ENCODE data around the gene LETM1.
A peak's percentile ranks its signal among the peaks of the same experiment; 100 is the strongest.

LETM1 gene

DNA sequence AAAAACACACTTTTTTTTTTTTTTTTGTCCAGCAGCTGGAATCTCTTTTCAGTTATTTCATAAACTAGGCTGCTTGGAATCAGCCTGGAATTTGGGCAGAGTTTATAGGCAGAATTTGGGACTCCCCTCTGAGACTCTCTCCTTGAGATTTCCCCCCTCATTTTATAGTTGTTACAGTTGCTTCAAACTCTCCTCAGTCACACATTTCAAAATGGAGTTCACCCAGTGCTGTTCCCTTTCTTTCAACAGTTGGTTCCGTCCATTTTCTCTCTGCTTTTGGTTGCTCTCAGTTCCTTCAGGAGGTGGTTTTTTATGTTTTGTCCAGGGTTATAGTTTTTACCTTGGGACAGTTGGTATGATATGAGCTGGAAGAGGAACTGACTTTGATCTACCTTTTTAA is 42.7 kb upstream of the LETM1 start:
- no peak overlapping the region for H3K4me2 ChIP-seq (ENCODE audit: insufficient read depth, low read length, poor library complexity, severe bottlenecking)
- H3K9me3 ChIP-seq (replicated peaks in 1 of 2; ENCODE audit: control insufficient read depth in 2 of 2, insufficient read depth in 1 of 2, low read depth in 1 of 2, low read length in 2 of 2): peaks cover 2 to 5% of the 10 kb centered on the region in 2 donors
- peaks cover 23 to 74% of the 10 kb centered on the region in 2 donors for H3K36me3 ChIP-seq (replicated peaks in 1 of 2; ENCODE audit: control insufficient read depth in 2 of 2, insufficient read depth in 2 of 2, low read length in 2 of 2)
- peaks cover 0 to 2% of the 10 kb centered on the region in 2 donors for H3K4me1 ChIP-seq (ENCODE audit: control insufficient read depth in 2 of 2, insufficient read depth in 1 of 2, low read depth in 1 of 2, low read length in 2 of 2)
- H2BK5ac ChIP-seq (ENCODE audit: low read length): no peak overlapping the region
- peaks cover 20% of the 10 kb centered on the region for H3K79me1 ChIP-seq (ENCODE audit: low read depth, low read length)
- H3K4me3 ChIP-seq (ENCODE audit: low read length in 2 of 2): no peak overlapping the region
- H2BK12ac ChIP-seq (ENCODE audit: low read length): no peak overlapping the region
- no peak overlapping the region for H4K8ac ChIP-seq (ENCODE audit: low read depth, low read length)
- H2BK120ac ChIP-seq (ENCODE audit: low read depth, low read length): no peak overlapping the region
- no peak overlapping the region for H3K9ac ChIP-seq (ENCODE audit: low read depth, low read length, poor library complexity)
- peak overlapping the region; percentile 50 for H3K27ac ChIP-seq (replicated peaks; ENCODE audit: low read length)
- no peak overlapping the region for H2AK5ac ChIP-seq (ENCODE audit: low read depth, low read length)
- no peak overlapping the region for H3K18ac ChIP-seq (ENCODE audit: low read length)
- H3K14ac ChIP-seq (ENCODE audit: low read length): no peak overlapping the region
- WGBS, 2 donors (ENCODE audit: extremely low coverage in 2 of 2, insufficient read length in 2 of 2, insufficient replicate concordance in 1 of 2): no CpG with 5 or more reads among the region's 1 CpG
- no peak overlapping the region for H4K91ac ChIP-seq (ENCODE audit: low read depth, low read length, poor library complexity)
- H3K4ac ChIP-seq (ENCODE audit: low read length): no peak overlapping the region
- no peaks in the 10 kb centered on the region for H3K27me3 ChIP-seq (ENCODE audit: control insufficient read depth in 3 of 3, insufficient read depth in 3 of 3, low read depth in 1 of 3, low read length in 3 of 3)
- H2AFZ ChIP-seq (ENCODE audit: low read length): no peak overlapping the region
- H2BK15ac ChIP-seq (ENCODE audit: low read length): no peak overlapping the region
- DNase-seq (ENCODE audit: low spot score): no peak
- no peak overlapping the region for H3K23ac ChIP-seq (ENCODE audit: low read depth, low read length, poor library complexity)

DNA sequence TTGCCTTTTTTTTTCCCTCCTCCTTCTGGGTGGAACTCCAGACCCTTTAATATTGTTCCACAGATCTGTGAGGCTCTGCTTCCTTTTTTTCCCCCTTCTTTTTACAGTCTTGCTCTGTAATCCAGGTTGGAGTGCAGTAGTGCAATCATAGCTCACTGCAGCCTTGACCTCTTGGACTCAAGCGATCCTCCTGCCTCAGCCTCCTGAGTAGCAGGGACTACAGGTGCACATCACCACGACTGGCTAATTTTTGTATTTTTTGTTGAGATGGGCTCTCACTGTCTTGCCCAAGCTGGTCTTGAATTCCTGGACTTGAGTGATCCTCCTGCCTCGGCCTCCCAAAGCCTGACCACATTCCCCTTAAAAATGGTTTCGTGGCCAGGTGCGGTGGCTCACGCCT is 42.1 kb upstream of the LETM1 start:
- Histone ChIP-seq H2BK15ac (ENCODE audit: low read length) (no peak overlapping the region), H3K4me2 (ENCODE audit: insufficient read depth, low read length, poor library complexity, severe bottlenecking) (no peak overlapping the region), H2BK5ac (ENCODE audit: low read length) (no peak overlapping the region), H3K27ac (replicated peaks; ENCODE audit: low read length) (no peak overlapping the region), H3K9me3 (replicated peaks in 1 of 2; ENCODE audit: control insufficient read depth in 2 of 2, insufficient read depth in 1 of 2, low read depth in 1 of 2, low read length in 2 of 2) (peaks cover 2 to 6% of the 10 kb centered on the region in 2 donors), H2BK120ac (ENCODE audit: low read depth, low read length) (no peak overlapping the region), H3K4ac (ENCODE audit: low read length) (no peak overlapping the region), H3K4me1 (ENCODE audit: control insufficient read depth in 2 of 2, insufficient read depth in 1 of 2, low read depth in 1 of 2, low read length in 2 of 2) (peaks cover 0 to 2% of the 10 kb centered on the region in 2 donors), H3K18ac (ENCODE audit: low read length) (no peak overlapping the region), H3K79me1 (ENCODE audit: low read depth, low read length) (peaks cover 20% of the 10 kb centered on the region), H2AFZ (ENCODE audit: low read length) (no peak overlapping the region), H3K14ac (ENCODE audit: low read length) (no peak overlapping the region), H2AK5ac (ENCODE audit: low read depth, low read length) (no peak overlapping the region), H3K36me3 (replicated peaks in 1 of 2; ENCODE audit: control insufficient read depth in 2 of 2, insufficient read depth in 2 of 2, low read length in 2 of 2) (peaks cover 22 to 75% of the 10 kb centered on the region in 2 donors), H3K9ac (ENCODE audit: low read depth, low read length, poor library complexity) (no peak overlapping the region), H3K23ac (ENCODE audit: low read depth, low read length, poor library complexity) (no peak overlapping the region), H2BK12ac (ENCODE audit: low read length) (no peak overlapping the region), H4K91ac (ENCODE audit: low read depth, low read length, poor library complexity) (no peak overlapping the region), H3K4me3 (ENCODE audit: low read length in 2 of 2) (no peak overlapping the region), H4K8ac (ENCODE audit: low read depth, low read length) (no peak overlapping the region), H3K27me3 (ENCODE audit: control insufficient read depth in 3 of 3, insufficient read depth in 3 of 3, low read depth in 1 of 3, low read length in 3 of 3) (no peaks in the 10 kb centered on the region)
- no CpG with 5 or more reads among the region's 6 CpGs for WGBS, 2 donors (ENCODE audit: extremely low coverage in 2 of 2, insufficient read length in 2 of 2, insufficient replicate concordance in 1 of 2)
- DNase-seq (ENCODE audit: low spot score): no peak

DNA sequence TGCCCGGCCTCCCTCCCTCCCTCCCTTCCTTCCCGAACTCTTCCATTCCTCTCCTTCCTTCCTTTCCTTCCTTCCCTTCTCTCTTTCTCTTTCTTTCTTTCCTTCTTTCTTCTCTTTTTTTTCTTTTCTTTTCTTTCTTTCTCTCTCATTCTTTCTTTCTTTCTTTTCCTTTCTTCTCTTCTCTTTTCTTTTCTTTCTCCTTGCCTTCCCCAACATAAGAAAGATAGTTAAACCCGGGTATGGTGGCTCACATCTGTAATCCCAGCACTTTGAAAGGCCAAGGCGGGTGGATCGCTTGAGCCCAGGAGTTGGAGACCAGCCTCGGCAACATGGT is 40.7 kb upstream of the LETM1 start:
- H3K4me1 ChIP-seq (ENCODE audit: control insufficient read depth in 2 of 2, insufficient read depth in 1 of 2, low read depth in 1 of 2, low read length in 2 of 2): peaks cover 0 to 2% of the 10 kb centered on the region in 2 donors
- no peak overlapping the region for H3K4ac ChIP-seq (ENCODE audit: low read length)
- H4K8ac ChIP-seq (ENCODE audit: low read depth, low read length): no peak overlapping the region
- H2BK15ac ChIP-seq (ENCODE audit: low read length): no peak overlapping the region
- WGBS, 2 donors (ENCODE audit: extremely low coverage in 2 of 2, insufficient read length in 2 of 2, insufficient replicate concordance in 1 of 2): 100% methylated on average over 1 of the region's 6 CpGs; no CpG with 5 or more reads in 1 of the 2 donors
- H3K14ac ChIP-seq (ENCODE audit: low read length): no peak overlapping the region
- H3K4me3 ChIP-seq (ENCODE audit: low read length in 2 of 2): no peak overlapping the region
- H3K36me3 ChIP-seq (replicated peaks in 1 of 2; ENCODE audit: control insufficient read depth in 2 of 2, insufficient read depth in 2 of 2, low read length in 2 of 2): peaks cover 16 to 75% of the 10 kb centered on the region in 2 donors
- no peak overlapping the region for H2AFZ ChIP-seq (ENCODE audit: low read length)
- no peak overlapping the region for H3K23ac ChIP-seq (ENCODE audit: low read depth, low read length, poor library complexity)
- H3K9ac ChIP-seq (ENCODE audit: low read depth, low read length, poor library complexity): no peak overlapping the region
- H3K27me3 ChIP-seq (ENCODE audit: control insufficient read depth in 3 of 3, insufficient read depth in 3 of 3, low read depth in 1 of 3, low read length in 3 of 3): no peaks in the 10 kb centered on the region
- no peak overlapping the region for H3K18ac ChIP-seq (ENCODE audit: low read length)
- peaks cover under 1 to 6% of the 10 kb centered on the region in 2 donors for H3K9me3 ChIP-seq (replicated peaks in 1 of 2; ENCODE audit: control insufficient read depth in 2 of 2, insufficient read depth in 1 of 2, low read depth in 1 of 2, low read length in 2 of 2)
- no peak overlapping the region for H2BK12ac ChIP-seq (ENCODE audit: low read length)
- no peak overlapping the region for H2BK120ac ChIP-seq (ENCODE audit: low read depth, low read length)
- no peak overlapping the region for H2BK5ac ChIP-seq (ENCODE audit: low read length)
- H3K27ac ChIP-seq (replicated peaks; ENCODE audit: low read length): no peak overlapping the region
- H3K79me1 ChIP-seq (ENCODE audit: low read depth, low read length): peaks cover 16% of the 10 kb centered on the region
- DNase-seq (ENCODE audit: low spot score): no peak
- no peak overlapping the region for H4K91ac ChIP-seq (ENCODE audit: low read depth, low read length, poor library complexity)
- no peak overlapping the region for H3K4me2 ChIP-seq (ENCODE audit: insufficient read depth, low read length, poor library complexity, severe bottlenecking)
- no peak overlapping the region for H2AK5ac ChIP-seq (ENCODE audit: low read depth, low read length)

DNA sequence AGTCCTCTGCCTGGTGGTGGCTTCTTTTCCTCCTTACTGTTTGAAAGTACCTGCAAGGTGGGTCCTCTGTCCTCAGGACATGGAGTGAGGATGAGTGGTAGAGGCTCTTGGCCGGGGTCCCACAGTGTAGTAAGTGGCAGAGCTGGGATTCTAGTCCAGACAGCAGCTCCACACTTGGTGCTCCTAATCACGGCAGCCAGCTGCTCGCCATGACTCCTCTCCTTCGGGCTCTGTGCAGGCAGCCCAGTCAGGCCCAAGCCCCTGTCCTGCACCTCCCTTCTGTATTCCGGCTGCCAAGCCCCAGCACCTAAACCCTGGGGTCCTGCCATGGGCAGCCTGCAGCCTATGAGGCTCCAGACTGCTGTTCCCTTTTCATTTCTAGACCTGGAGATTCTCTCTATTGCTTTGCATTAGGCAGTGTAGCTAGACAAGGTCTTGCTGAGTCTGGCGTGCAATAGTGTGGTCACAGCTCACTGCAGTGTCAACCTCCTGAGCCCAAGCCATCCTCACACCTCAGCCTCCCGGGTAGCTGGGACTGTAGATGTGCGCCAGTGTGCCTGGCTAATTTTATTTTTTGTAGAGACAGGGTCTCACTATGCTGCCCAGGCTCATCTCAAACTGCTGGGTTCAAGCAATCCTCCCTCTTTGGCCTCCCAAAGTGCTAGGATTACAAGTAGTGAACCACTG is 40.2 kb upstream of the LETM1 start:
- no peak overlapping the region for H2BK120ac ChIP-seq (ENCODE audit: low read depth, low read length)
- no peak overlapping the region for H3K4me2 ChIP-seq (ENCODE audit: insufficient read depth, low read length, poor library complexity, severe bottlenecking)
- H2AK5ac ChIP-seq (ENCODE audit: low read depth, low read length): no peak overlapping the region
- no peak overlapping the region for H3K4me3 ChIP-seq (ENCODE audit: low read length in 2 of 2)
- no peak overlapping the region for H3K4ac ChIP-seq (ENCODE audit: low read length)
- no peak overlapping the region for H2BK5ac ChIP-seq (ENCODE audit: low read length)
- H3K36me3 ChIP-seq (replicated peaks in 1 of 2; ENCODE audit: control insufficient read depth in 2 of 2, insufficient read depth in 2 of 2, low read length in 2 of 2): peaks cover 11 to 73% of the 10 kb centered on the region in 2 donors
- no peak overlapping the region for H2BK12ac ChIP-seq (ENCODE audit: low read length)
- no CpG with 5 or more reads among the region's 8 CpGs for WGBS, 2 donors (ENCODE audit: extremely low coverage in 2 of 2, insufficient read length in 2 of 2, insufficient replicate concordance in 1 of 2)
- peaks cover 14% of the 10 kb centered on the region for H3K79me1 ChIP-seq (ENCODE audit: low read depth, low read length)
- H3K27me3 ChIP-seq (ENCODE audit: control insufficient read depth in 3 of 3, insufficient read depth in 3 of 3, low read depth in 1 of 3, low read length in 3 of 3): no peaks in the 10 kb centered on the region
- peak overlapping the region; percentile 14 for H3K9ac ChIP-seq (ENCODE audit: low read depth, low read length, poor library complexity)
- H3K14ac ChIP-seq (ENCODE audit: low read length): no peak overlapping the region
- no peak for DNase-seq (ENCODE audit: low spot score)
- H4K91ac ChIP-seq (ENCODE audit: low read depth, low read length, poor library complexity): no peak overlapping the region
- H4K8ac ChIP-seq (ENCODE audit: low read depth, low read length): no peak overlapping the region
- H3K23ac ChIP-seq (ENCODE audit: low read depth, low read length, poor library complexity): peak overlapping the region; percentile 45
- no peak overlapping the region for H2BK15ac ChIP-seq (ENCODE audit: low read length)
- H2AFZ ChIP-seq (ENCODE audit: low read length): no peak overlapping the region
- H3K4me1 ChIP-seq (ENCODE audit: control insufficient read depth in 2 of 2, insufficient read depth in 1 of 2, low read depth in 1 of 2, low read length in 2 of 2): peaks cover 0 to 2% of the 10 kb centered on the region in 2 donors
- H3K9me3 ChIP-seq (replicated peaks in 1 of 2; ENCODE audit: control insufficient read depth in 2 of 2, insufficient read depth in 1 of 2, low read depth in 1 of 2, low read length in 2 of 2): peaks cover 0 to 6% of the 10 kb centered on the region in 2 donors
- H3K18ac ChIP-seq (ENCODE audit: low read length): no peak overlapping the region
- no peak overlapping the region for H3K27ac ChIP-seq (replicated peaks; ENCODE audit: low read length)

All from neuronal stem cell (in vitro differentiated cells).